ENCODE results near the gene VAV2.
"Not testable (repeated sequence)": the region's sequence is repeated elsewhere in the genome, so short reads cannot be mapped to it uniquely, and the experiment has no call there.

VAV2 gene

GRCh38 chr9:133989625-133990365 is 2.3 kb downstream of the VAV2 start:
- H3K4me3 ChIP-seq (ENCODE audit: severe bottlenecking): peak overlapping the region; percentile 99
- no peak for DNase-seq (ENCODE audit: low spot score)
- ATAC-seq (ENCODE audit: low read depth): no peak
- H3K27me3 ChIP-seq (ENCODE audit: insufficient read depth, poor library complexity, severe bottlenecking): no peaks in the 10 kb centered on the region
- H3K4me1 ChIP-seq (ENCODE audit: insufficient read depth, poor library complexity, severe bottlenecking): no peaks in the 10 kb centered on the region
- peaks cover 21% of the 10 kb centered on the region for H3K36me3 ChIP-seq (ENCODE audit: low read depth)
- H3K9me3 ChIP-seq (ENCODE audit: severe bottlenecking): no peaks in the 10 kb centered on the region
- H3K27ac ChIP-seq (ENCODE audit: poor library complexity, severe bottlenecking): peak overlapping the region; percentile 86
- TF ChIP-seq CTCF (IDR thresholded peaks at IDR 0.05; ENCODE audit: poor library complexity, severe bottlenecking): no peak

GRCh38 chr9:133988771-133989170 is 3.4 kb downstream of the VAV2 start:
- H3K27ac ChIP-seq (ENCODE audit: poor library complexity, severe bottlenecking); ATAC-seq (ENCODE audit: low read depth); H3K4me3 ChIP-seq (ENCODE audit: severe bottlenecking); H3K9me3 ChIP-seq (ENCODE audit: severe bottlenecking); H3K27me3 ChIP-seq (ENCODE audit: insufficient read depth, poor library complexity, severe bottlenecking); H3K4me1 ChIP-seq (ENCODE audit: insufficient read depth, poor library complexity, severe bottlenecking): not testable (repeated sequence)
- H3K36me3 ChIP-seq (ENCODE audit: low read depth): peaks cover 27% of the 10 kb centered on the region
- peak; percentile 6 for DNase-seq (ENCODE audit: low spot score)

- H3K4me3 ChIP-seq (ENCODE audit: severe bottlenecking): no peak overlapping the region
- H3K27ac ChIP-seq (ENCODE audit: poor library complexity, severe bottlenecking): no peak overlapping the region
- peaks cover 27% of the 10 kb centered on the region for H3K36me3 ChIP-seq (ENCODE audit: low read depth)
- no peak for ATAC-seq (ENCODE audit: low read depth)
- no peak for DNase-seq (ENCODE audit: low spot score)
- H3K9me3 ChIP-seq (ENCODE audit: severe bottlenecking): no peaks in the 10 kb centered on the region
- no peak for TF ChIP-seq CTCF (IDR thresholded peaks at IDR 0.05; ENCODE audit: poor library complexity, severe bottlenecking)
- H3K4me1 ChIP-seq (ENCODE audit: insufficient read depth, poor library complexity, severe bottlenecking): no peaks in the 10 kb centered on the region
- H3K27me3 ChIP-seq (ENCODE audit: insufficient read depth, poor library complexity, severe bottlenecking): no peaks in the 10 kb centered on the region
These were observed 4.0 kb downstream of the VAV2 start for GRCh38 chr9:133987946-133988665.

GRCh38 chr9:133987446-133987788 is 4.7 kb downstream of the VAV2 start:
- Histone ChIP-seq H3K27me3 (ENCODE audit: insufficient read depth, poor library complexity, severe bottlenecking) (no peaks in the 10 kb centered on the region), H3K36me3 (ENCODE audit: low read depth) (peaks cover 27% of the 10 kb centered on the region), H3K27ac (ENCODE audit: poor library complexity, severe bottlenecking) (no peak overlapping the region), H3K4me3 (ENCODE audit: severe bottlenecking) (no peak overlapping the region), H3K4me1 (ENCODE audit: insufficient read depth, poor library complexity, severe bottlenecking) (no peaks in the 10 kb centered on the region), H3K9me3 (ENCODE audit: severe bottlenecking) (no peaks in the 10 kb centered on the region)
- DNase-seq (ENCODE audit: low spot score) (no peak), ATAC-seq (ENCODE audit: low read depth) (no peak)
- no peak for TF ChIP-seq CTCF (IDR thresholded peaks at IDR 0.05; ENCODE audit: poor library complexity, severe bottlenecking)

GRCh38 chr9:133986774-133987445 is 5.2 kb downstream of the VAV2 start:
- H3K27me3 ChIP-seq (ENCODE audit: insufficient read depth, poor library complexity, severe bottlenecking): no peaks in the 10 kb centered on the region
- H3K4me3 ChIP-seq (ENCODE audit: severe bottlenecking): no peak overlapping the region
- no peaks in the 10 kb centered on the region for H3K9me3 ChIP-seq (ENCODE audit: severe bottlenecking)
- ATAC-seq (ENCODE audit: low read depth) (no peak), DNase-seq (ENCODE audit: low spot score) (no peak)
- no peak for TF ChIP-seq CTCF (IDR thresholded peaks at IDR 0.05; ENCODE audit: poor library complexity, severe bottlenecking)
- no peak overlapping the region for H3K27ac ChIP-seq (ENCODE audit: poor library complexity, severe bottlenecking)
- H3K36me3 ChIP-seq (ENCODE audit: low read depth): peaks cover 27% of the 10 kb centered on the region
- no peaks in the 10 kb centered on the region for H3K4me1 ChIP-seq (ENCODE audit: insufficient read depth, poor library complexity, severe bottlenecking)
